ENCODE data around the gene MSLN. TPM values are rescaled to one million over a fixed set of nuclear protein-coding genes. Genes with fewer than 3 reads are reported as not detected.
"Not testable (repeated sequence)": the region's sequence is repeated elsewhere in the genome, so short reads cannot be mapped to it uniquely, and the experiment has no call there.

Gene MSLN
- total RNA-seq, 2 experiments from 2014 or later = not detected

GRCh38 chr16:751152-752006, 9.2 kb upstream of the MSLN start:
- Mint-ChIP-seq H3K9me3 (no peaks in the 10 kb centered on the region), H3K36me3 (ENCODE audit: low read depth) (no peaks in the 10 kb centered on the region), H3K4me1 (ENCODE audit: low read depth) (no peaks in the 10 kb centered on the region), H3K27ac (no peak overlapping the region), H3K4me3 (no peak overlapping the region), H3K27me3 (no peaks in the 10 kb centered on the region)
- no peak for ATAC-seq
- ChIA-PET CTCF (no interaction called here), POLR2A (no interaction called here)
- TF ChIP-seq CTCF (IDR thresholded peaks at IDR 0.05) = no peak
- no peak for DNase-seq
- intact Hi-C loops (cut with micrococcal nuclease) = no loop called here

GRCh38 chr16:752007-752312, 8.6 kb upstream of the MSLN start:
- ATAC-seq (no peak), DNase-seq (no peak)
- no peaks in the 10 kb centered on the region for H3K4me1 Mint-ChIP-seq (ENCODE audit: low read depth)
- no peaks in the 10 kb centered on the region for H3K36me3 Mint-ChIP-seq (ENCODE audit: low read depth)
- H3K9me3 Mint-ChIP-seq = no peaks in the 10 kb centered on the region
- H3K4me3 Mint-ChIP-seq = no peak overlapping the region
- TF ChIP-seq CTCF (IDR thresholded peaks at IDR 0.05) = no peak
- CTCF ChIA-PET = no interaction called here
- intact Hi-C loops (cut with micrococcal nuclease) = no loop called here
- POLR2A ChIA-PET = no interaction called here
- H3K27ac Mint-ChIP-seq = no peak overlapping the region
- no peaks in the 10 kb centered on the region for H3K27me3 Mint-ChIP-seq

- H3K4me3 Mint-ChIP-seq; intact Hi-C loops (cut with micrococcal nuclease); ATAC-seq; H3K9me3 Mint-ChIP-seq; DNase-seq; POLR2A ChIA-PET; H3K4me1 Mint-ChIP-seq (ENCODE audit: low read depth); H3K36me3 Mint-ChIP-seq (ENCODE audit: low read depth); H3K27me3 Mint-ChIP-seq; H3K27ac Mint-ChIP-seq: not testable (repeated sequence)
- CTCF ChIA-PET = interaction anchor here (1.0 kb wide), 1 partner anchor 8 kb away, joined by 3 read pairs; no protein-coding TSS in a partner anchor
Observed at GRCh38 chr16:754121-754607, 6.4 kb upstream of the MSLN start.

GRCh38 chr16:754656-755055, 5.9 kb upstream of the MSLN start:
- CTCF ChIA-PET = interaction anchor here (1.0 to 1.3 kb wide), 2 partner anchors 9 to 42 kb away, joined by 3 read pairs; no protein-coding TSS in a partner anchor
- Mint-ChIP-seq H3K27ac (no peak overlapping the region), H3K4me3 (no peak overlapping the region), H3K27me3 (peaks cover 4% of the 10 kb centered on the region), H3K36me3 (ENCODE audit: low read depth) (no peaks in the 10 kb centered on the region), H3K4me1 (ENCODE audit: low read depth) (no peaks in the 10 kb centered on the region), H3K9me3 (no peaks in the 10 kb centered on the region)
- POLR2A ChIA-PET = no interaction called here
- DNase-seq (no peak), ATAC-seq (no peak)
- no peak for TF ChIP-seq CTCF (IDR thresholded peaks at IDR 0.05)
- intact Hi-C loops (cut with micrococcal nuclease) = no loop called here

- no peak overlapping the region for H3K27ac Mint-ChIP-seq
- DNase-seq (no peak), ATAC-seq (no peak)
- no peaks in the 10 kb centered on the region for H3K9me3 Mint-ChIP-seq
- no peaks in the 10 kb centered on the region for H3K36me3 Mint-ChIP-seq (ENCODE audit: low read depth)
- H3K27me3 Mint-ChIP-seq = peaks cover 4% of the 10 kb centered on the region
- no peak for TF ChIP-seq CTCF (IDR thresholded peaks at IDR 0.05)
- H3K4me3 Mint-ChIP-seq = no peak overlapping the region
- CTCF ChIA-PET = no interaction called here
- POLR2A ChIA-PET = no interaction called here
- intact Hi-C loops (cut with micrococcal nuclease) = no loop called here
- no peaks in the 10 kb centered on the region for H3K4me1 Mint-ChIP-seq (ENCODE audit: low read depth)
Observed at GRCh38 chr16:756428-756827, 4.1 kb upstream of the MSLN start.
